Muscle layer of duodenum (tissue), 2 donors: Measurements from ENCODE around the gene SLU7.

Experiments used
- H3K27ac ChIP-seq: one replicate; pipeline ENCODE4 v1.7.0; 2013; ENCODE audit warnings: mild to moderate bottlenecking, low read length
- H3K27me3 ChIP-seq: one replicate; pipeline ENCODE4 v1.7.0; 2013; ENCODE audit warnings: low read depth, mild to moderate bottlenecking, control low read depth, low read length
- H3K36me3 ChIP-seq, 2 donors: one replicate each; pipeline ENCODE4 v1.7.0; 2013; ENCODE audit warnings: low read length in 2 of 2, control low read depth in 1 of 2, mild to moderate bottlenecking in 1 of 2; ENCODE audit not compliant: insufficient read depth in 2 of 2, control insufficient read depth in 1 of 2
- H3K4me1 ChIP-seq, 2 donors: one replicate each; pipeline ENCODE4 v1.7.0; 2013; ENCODE audit warnings: low read length in 2 of 2, mild to moderate bottlenecking in 2 of 2, control low read depth in 1 of 2, moderate library complexity in 1 of 2; ENCODE audit not compliant: insufficient read depth in 2 of 2, control insufficient read depth in 1 of 2
- H3K4me3 ChIP-seq, 2 donors: one replicate each; pipeline ENCODE4 v1.7.0; 2013; ENCODE audit warnings: low read length in 2 of 2, low read depth in 1 of 2, mild to moderate bottlenecking in 1 of 2
- H3K9me3 ChIP-seq, 2 donors: one replicate each; pipeline ENCODE4 v1.7.0; 2013; ENCODE audit warnings: low read length in 2 of 2, control low read depth in 1 of 2, mild to moderate bottlenecking in 1 of 2; ENCODE audit not compliant: control insufficient read depth in 1 of 2
- donor health status: healthy.

The SLU7 gene

DNA sequence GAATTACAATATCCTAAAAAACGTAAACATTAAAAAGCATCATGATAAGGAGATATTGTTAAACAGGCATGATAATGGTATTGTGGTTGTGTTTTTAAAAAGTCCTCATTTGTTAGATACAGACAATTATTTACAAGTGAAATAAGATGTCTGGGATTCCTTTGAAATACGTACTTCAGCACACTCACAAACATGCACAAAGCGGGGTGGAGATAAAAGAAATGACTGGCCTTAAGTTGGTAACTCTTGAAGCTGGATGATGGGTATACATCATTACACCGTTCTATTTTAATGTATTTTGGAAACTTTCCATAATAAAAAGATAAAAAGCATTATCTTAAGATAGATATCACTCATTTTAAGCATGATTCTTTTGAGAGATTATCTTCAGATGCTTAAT is 20.1 kb downstream of the SLU7 start:
- Histone ChIP-seq H3K27ac (no peak overlapping the region), H3K9me3 (no peaks in the 10 kb centered on the region), H3K27me3 (no peaks in the 10 kb centered on the region), H3K36me3 (peaks cover 12 to 26% of the 10 kb centered on the region in 2 donors), H3K4me3 (peak overlapping the region; percentile 71 to 89), H3K4me1 (peaks cover 0 to 20% of the 10 kb centered on the region in 2 donors)

DNA sequence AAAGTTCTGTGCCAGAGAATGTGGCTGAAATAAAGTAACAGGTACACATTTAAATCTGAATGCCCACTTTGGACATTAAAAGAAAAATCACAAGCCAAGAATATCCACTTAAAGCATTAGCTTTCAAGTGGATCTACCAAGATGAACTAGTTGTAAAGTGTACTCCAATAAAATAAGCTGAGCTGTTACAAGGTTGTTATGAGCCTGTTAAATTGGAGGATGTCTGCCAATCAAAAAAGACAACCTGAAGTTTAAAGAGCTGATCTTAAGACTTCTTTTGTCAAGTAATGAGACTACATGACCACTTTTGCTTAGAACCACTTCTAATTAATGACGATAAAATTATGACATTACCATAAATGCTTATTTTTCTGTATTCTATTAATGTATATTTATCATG is 21.4 kb downstream of the SLU7 start:
- Histone ChIP-seq H3K9me3 (no peaks in the 10 kb centered on the region), H3K36me3 (peaks cover 3 to 16% of the 10 kb centered on the region in 2 donors), H3K27ac (no peak overlapping the region), H3K27me3 (no peaks in the 10 kb centered on the region), H3K4me3 (no peak overlapping the region), H3K4me1 (peaks cover 0 to 20% of the 10 kb centered on the region in 2 donors)

DNA sequence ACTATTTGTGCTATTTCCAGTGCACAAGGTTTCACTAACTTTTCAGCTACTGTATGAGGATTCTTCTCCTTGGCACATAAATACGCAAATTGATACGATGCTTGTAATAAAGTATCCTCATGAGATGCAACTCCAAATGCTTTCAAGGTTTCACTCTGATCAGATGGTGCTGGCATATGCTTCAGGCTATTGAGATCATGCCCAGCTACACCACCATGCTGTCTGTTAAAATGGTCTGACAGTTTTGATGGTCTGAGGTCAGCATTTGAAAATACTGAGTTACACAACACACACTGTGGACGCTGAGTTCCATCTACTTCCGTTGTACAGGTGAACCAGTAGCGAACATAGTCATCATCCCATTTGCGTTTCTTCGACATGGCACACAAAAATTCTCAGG is 23.8 kb downstream of the SLU7 start:
- Histone ChIP-seq H3K4me1 (peaks cover 0 to 20% of the 10 kb centered on the region in 2 donors), H3K27me3 (no peaks in the 10 kb centered on the region), H3K27ac (no peak overlapping the region)

DNA sequence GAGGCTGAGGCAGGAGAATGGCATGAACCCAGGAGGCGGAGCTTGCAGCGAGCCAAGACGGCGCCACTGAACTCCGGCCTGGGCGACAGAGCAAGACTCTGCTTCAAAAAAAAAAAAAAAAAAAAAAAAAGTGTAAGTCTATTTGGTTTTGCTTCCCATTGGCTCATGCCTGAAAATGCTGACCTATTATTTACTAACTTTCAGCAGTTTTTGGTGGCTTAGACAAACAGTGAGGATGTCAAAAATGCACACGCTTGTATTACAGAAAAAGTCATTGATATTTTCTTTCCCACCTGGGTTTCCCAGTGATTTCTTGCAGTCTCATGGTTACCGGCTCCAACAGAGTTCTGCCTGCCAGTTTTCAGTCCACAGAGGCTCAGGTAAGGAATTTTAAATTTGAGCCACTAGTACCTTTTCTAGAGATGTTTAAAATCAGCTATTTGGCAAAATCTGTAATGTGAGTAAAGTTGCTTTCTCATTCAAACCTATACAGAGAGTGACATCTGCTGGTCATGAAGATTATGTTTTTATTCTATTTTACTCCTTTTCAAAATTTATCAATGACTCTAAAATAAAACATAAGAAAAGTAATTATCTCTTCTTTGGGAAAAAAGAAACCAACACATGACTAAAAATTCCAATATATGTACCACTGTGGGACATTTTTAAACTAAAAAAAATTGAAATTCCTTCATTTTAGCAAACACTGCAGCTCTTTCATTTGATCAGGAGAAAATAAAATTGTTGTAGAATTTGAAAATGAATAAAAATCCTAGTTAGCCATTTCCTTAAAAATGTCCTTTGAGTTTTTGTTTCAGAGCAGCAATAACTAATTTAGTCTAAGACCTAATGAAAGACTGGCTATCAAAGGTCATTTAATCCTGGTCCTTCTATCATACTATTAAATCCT is 27.8 kb downstream of the SLU7 start:
- Histone ChIP-seq H3K4me1 (no peaks in the 10 kb centered on the region), H3K36me3 (peaks cover 0 to 5% of the 10 kb centered on the region in 2 donors), H3K4me3 (no peak overlapping the region), H3K9me3 (peaks cover 0 to 10% of the 10 kb centered on the region in 2 donors), H3K27me3 (no peaks in the 10 kb centered on the region), H3K27ac (no peak overlapping the region)

More for the DNA sequence above, 23.8 kb downstream of the SLU7 start:
- Histone ChIP-seq H3K4me3 (no peak overlapping the region), H3K36me3 (peaks cover 0 to 5% of the 10 kb centered on the region in 2 donors), H3K9me3 (no peaks in the 10 kb centered on the region)

DNA sequence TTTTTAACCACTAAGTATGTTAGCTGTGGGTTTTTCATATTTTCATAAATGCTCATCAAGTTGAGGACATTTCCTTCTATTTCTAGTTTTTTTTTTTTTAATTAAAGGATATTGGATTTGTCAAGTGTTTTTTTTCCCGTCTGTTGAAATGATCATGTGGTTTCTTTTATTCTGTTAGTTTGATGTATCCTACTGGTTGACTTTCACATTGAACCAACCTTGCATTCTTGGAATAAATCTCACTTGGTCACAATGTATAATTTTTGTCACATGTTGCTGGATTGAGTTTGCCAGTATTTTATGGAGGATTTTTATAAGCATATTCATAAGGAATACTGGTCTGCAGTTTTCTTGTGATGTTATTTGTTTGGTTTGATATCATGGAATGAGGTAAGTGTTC is 31.4 kb downstream of the SLU7 start:
- no peaks in the 10 kb centered on the region for H3K36me3 ChIP-seq
- H3K4me1 ChIP-seq = no peaks in the 10 kb centered on the region
- H3K27me3 ChIP-seq = no peaks in the 10 kb centered on the region
- H3K27ac ChIP-seq = no peak overlapping the region
- H3K9me3 ChIP-seq = peaks cover 0 to 10% of the 10 kb centered on the region in 2 donors
- H3K4me3 ChIP-seq = no peak overlapping the region

DNA sequence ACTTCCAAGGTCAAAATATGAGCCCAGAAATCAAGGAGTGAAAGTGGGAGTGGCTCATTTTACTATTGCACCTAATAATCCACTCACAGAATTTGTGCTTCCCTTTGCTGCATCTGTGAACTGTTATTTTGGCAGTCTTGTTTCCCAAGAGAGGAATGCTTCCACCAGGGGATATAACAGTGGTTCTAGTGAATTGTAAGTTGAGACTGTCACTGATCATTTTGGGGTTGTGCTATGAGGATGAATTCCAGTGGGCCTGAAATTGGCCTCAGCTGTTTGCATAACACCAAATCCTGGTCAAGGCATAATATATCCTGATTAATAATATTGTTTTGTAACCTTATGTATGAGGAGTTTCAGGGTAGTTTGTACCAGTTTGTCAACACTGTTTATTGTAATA is 33.4 kb downstream of the SLU7 start:
- peaks cover 0 to 10% of the 10 kb centered on the region in 2 donors for H3K9me3 ChIP-seq
- H3K4me3 ChIP-seq = no peak overlapping the region
- no peaks in the 10 kb centered on the region for H3K36me3 ChIP-seq
- no peaks in the 10 kb centered on the region for H3K27me3 ChIP-seq
- no peak overlapping the region for H3K27ac ChIP-seq
- no peaks in the 10 kb centered on the region for H3K4me1 ChIP-seq

DNA sequence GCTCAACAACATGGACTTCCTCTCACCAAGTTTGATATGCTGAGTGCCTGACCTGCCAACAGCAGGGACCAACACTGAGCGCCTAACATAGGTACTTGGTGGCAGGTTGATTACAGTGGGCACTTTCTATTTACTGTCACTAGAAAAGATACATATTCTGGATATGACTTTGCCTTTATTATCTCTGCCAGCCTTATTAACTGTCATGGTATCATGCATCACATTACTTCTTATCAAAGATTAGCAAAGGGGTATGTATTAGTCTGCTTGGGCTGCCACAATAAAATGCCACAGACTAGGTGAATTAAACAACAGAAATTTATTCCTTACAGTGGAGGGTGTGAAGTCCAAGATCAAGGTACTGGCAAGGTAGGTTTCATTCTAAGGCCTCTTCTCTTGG is 34.2 kb downstream of the SLU7 start:
- H3K27me3 ChIP-seq = no peaks in the 10 kb centered on the region
- no peaks in the 10 kb centered on the region for H3K36me3 ChIP-seq
- peaks cover 0 to 10% of the 10 kb centered on the region in 2 donors for H3K9me3 ChIP-seq
- no peak overlapping the region for H3K4me3 ChIP-seq
- H3K4me1 ChIP-seq = no peaks in the 10 kb centered on the region
- no peak overlapping the region for H3K27ac ChIP-seq

DNA sequence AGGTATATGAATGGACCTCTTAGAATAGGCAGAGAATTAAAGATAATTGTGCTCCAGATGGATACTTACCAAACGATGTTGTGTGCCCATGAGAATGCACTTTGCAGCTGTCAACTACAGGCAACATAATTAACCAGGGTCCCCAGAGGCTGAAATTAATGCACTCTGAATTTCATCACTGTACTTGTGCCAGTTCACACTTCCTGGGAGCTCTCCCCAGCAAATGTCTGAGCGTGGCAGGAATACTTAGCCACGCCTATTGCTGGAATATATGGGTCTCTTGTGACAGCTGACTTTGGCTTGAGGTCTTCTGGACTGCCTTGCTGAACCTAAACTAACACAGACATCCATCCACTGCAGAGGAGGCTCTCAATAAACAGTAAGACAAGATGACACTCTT is 36.5 kb downstream of the SLU7 start:
- H3K4me1 ChIP-seq = no peaks in the 10 kb centered on the region
- H3K27me3 ChIP-seq = no peaks in the 10 kb centered on the region
- no peak overlapping the region for H3K4me3 ChIP-seq

DNA sequence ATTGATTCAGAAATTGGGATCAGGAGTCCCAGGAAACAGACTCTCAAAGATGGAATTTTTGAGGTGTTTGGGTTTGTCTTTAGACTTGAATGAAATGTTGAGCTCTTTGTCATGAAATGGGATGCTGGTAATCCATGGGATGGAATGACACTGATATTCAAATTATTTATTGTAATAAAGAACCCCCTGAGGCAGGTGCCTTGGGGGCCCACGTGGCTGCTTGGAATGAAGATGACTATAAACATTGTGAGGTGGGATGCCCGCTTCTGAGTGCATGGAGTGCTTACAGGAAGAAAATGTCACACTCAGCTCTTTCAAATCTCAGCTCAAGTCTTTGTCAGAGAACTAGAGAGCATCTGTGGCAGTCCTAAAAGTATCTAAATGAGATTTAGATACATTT is 38.8 kb downstream of the SLU7 start:
- peaks cover 0 to 4% of the 10 kb centered on the region in 2 donors for H3K4me1 ChIP-seq
- H3K36me3 ChIP-seq = no peaks in the 10 kb centered on the region
- H3K27ac ChIP-seq = no peak overlapping the region
- no peaks in the 10 kb centered on the region for H3K27me3 ChIP-seq
- H3K4me3 ChIP-seq = no peak overlapping the region
- H3K9me3 ChIP-seq = no peaks in the 10 kb centered on the region

More for the DNA sequence above, 36.5 kb downstream of the SLU7 start:
- H3K27ac ChIP-seq = no peak overlapping the region
- no peaks in the 10 kb centered on the region for H3K36me3 ChIP-seq
- peaks cover 0 to 7% of the 10 kb centered on the region in 2 donors for H3K9me3 ChIP-seq

DNA sequence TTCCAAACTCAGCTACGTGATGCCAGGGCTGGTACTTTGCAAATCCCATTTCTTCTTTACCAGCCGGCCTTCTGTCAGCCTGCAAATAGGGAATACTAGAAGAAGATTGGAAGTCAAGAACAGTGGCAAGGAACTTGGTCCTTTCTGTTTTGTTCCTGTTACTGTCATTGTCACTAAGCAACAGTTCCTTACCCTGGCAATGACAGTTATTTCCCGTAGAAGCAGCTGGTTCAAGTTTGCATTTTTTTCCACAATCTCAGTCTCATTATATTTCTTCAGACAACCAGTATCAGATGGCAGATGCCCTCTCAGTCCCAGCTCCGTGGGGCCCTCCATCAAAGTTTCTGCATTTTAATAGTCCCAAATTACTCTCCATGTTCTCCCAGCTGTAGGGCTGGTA is 39.4 kb downstream of the SLU7 start:
- Histone ChIP-seq H3K4me3 (no peak overlapping the region), H3K4me1 (peaks cover 0 to 4% of the 10 kb centered on the region in 2 donors), H3K27ac (no peak overlapping the region), H3K27me3 (no peaks in the 10 kb centered on the region), H3K9me3 (no peaks in the 10 kb centered on the region), H3K36me3 (no peaks in the 10 kb centered on the region)

DNA sequence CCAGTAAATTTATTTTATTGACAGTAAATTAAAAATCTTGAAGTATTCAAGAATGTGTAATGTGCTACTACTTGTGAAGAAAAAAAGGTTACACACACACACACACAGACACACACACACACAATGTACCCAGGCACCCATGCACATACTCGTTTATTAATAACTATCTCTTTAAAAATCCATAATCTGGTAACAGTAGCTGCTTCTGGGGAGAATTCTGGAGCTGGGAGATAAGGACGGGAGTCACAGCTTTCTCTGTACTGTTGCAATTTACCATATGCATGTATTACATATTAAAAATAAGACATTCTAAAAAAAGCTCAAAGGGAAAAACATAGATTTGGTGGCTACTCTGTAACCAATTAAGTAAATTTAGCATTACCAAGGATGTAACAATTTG is 40.6 kb downstream of the SLU7 start:
- Histone ChIP-seq H3K4me1 (peaks cover 0 to 4% of the 10 kb centered on the region in 2 donors), H3K27me3 (no peaks in the 10 kb centered on the region), H3K36me3 (no peaks in the 10 kb centered on the region), H3K27ac (no peak overlapping the region), H3K4me3 (no peak overlapping the region), H3K9me3 (no peaks in the 10 kb centered on the region)
